ENCODE results near the gene OR4C13.
"Not testable (repeated sequence)": the region's sequence is repeated elsewhere in the genome, so short reads cannot be mapped to it uniquely, and the experiment has no call there.

OR4C13 gene

GRCh38 chr11:49952091-49952490 lies at the start of gene OR4C13:
Gene OR4C13, plus strand, starts transcription at chr11:49952391. Its CDS starts 32 bp downstream, at chr11:49952423.
- DNase-seq = no peak

- DNase-seq = not testable (repeated sequence)
These were observed 40.7 kb upstream of the OR4C13 start for GRCh38 chr11:49911516-49911915.

DNA sequence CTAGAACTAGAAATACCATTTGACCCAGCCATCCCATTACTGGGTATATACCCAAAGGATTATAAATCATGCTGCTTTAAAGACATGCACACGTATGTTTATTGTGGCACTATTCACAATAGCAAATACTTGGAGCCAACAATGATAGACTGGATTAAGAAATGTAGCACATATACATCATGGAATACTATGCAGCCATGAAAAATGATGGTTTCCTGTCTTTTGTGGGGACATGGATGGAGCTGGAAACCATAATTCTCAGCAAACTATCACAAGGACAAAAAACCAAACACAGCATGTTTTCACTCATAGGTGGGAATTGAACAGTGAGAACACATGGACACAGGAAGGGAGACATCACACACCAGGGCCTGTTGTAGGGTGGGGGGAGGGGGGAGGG lies 3.5 kb upstream of the OR4C13 start:
- DNase-seq = not testable (repeated sequence)

DNA sequence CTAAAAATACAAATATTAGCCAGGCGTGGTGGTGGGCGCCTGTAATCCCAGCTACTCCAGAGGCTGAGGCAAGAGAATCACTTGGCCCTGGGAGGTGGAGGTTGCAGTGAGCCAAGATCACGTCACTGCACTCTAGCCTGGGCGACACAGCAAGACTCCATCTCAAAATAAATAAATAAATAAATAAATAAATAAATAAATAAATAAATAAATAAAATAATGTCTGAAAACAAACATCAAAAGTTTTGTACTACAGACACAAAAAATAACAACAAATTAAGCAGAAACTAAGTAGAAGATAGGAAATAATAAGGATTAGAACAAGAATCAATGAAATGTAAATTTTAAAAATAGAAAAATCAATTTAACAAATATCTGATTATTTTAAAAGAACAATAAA lies 21.2 kb downstream of the OR4C13 start:
- DNase-seq = not testable (repeated sequence)

- not testable (repeated sequence) for DNase-seq
These were observed 30.2 kb downstream of the OR4C13 start, which contains the start of gene OR4C12 for GRCh38 chr11:49982435-49982834. Gene OR4C12, minus strand, starts transcription at chr11:49982535. Its CDS starts 34 bp downstream, at chr11:49982501.

DNA sequence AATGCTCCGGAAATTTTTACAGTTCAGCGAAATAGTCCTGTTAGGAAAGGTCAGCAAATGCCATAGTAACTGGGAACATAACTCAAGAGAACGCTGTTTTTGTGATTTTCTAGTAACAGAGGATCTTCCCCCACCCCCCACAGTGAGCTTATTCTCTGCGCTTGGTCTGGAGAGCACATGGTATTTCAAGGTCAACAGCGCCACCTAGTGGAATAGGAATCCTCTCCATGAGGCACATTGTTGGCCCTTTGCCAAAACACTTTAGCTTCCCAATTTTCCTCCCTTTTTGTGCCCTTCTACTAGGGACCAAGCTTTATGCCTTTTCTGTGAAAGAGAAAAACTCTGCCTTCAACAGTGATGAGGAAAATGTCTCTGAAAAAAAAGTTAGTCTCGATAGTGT lies 43.4 kb downstream of the OR4C13 start:
- peak; percentile 74 for DNase-seq

Measured in NCI-H2171 (cell line).